GM12864 (cell line): ENCODE data around the gene RASL10A.

Source experiments
- DNase-seq: peaks from one replicate; pipeline ENCODE4 v3.0.0-alpha.2; 2011; ENCODE audit warnings: low read depth
- H3K4me3 ChIP-seq: 2 replicates; pipeline ENCODE4 v1.5.1; 2011; ENCODE audit warnings: mild to moderate bottlenecking, low read depth, low read length, control low read depth
- CTCF ChIP-seq: IDR thresholded peaks from 2 replicates; pipeline ENCODE4 v1.5.1; 2011; ENCODE audit warnings: low read depth, mild to moderate bottlenecking, moderate library complexity, low read length, control low read depth, inconsistent platforms; ENCODE audit errors: missing control alignments

RASL10A gene

GRCh38 chr22:29334148-29334547 is 18.7 kb upstream of the RASL10A start:
- no peak for TF ChIP-seq CTCF
- DNase-seq, result no peak
- H3K4me3 ChIP-seq, result no peak overlapping the region

- H3K4me3 ChIP-seq, result no peak overlapping the region
- DNase-seq, result no peak
- TF ChIP-seq CTCF, result no peak
These were observed 17.5 kb upstream of the RASL10A start for GRCh38 chr22:29332886-29333496.

DNA sequence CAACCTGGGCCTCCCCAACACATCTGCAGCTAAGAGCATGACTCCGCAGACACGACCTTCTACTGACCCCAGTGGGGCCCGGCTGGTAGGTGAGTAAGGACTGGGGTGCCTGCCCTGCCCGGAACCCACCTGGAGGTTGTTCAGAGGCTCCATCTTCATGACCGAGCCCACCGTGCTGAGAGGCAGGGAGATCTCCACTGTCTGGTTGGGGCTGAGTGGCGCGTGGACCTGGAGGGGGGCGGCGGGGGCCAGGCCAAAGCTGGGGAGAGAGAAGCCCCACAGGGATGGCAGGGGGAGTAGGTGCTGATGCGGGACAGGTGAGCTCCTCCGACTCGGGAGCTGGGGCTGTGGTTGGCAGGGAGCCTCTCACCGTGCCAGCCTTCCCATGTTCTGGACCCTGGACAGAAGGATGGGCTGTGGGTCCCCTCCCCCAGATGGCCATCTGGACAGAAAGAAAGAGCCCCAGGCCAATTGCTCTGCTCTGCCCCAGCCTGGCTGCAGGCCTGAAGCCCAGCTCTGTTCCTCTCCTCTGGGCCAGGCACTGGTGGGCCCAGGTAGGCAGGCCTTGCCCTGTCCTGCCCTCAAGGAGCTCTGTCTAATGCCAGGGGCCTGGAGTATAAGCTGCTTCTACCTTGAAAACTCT is 16.3 kb upstream of the RASL10A start:
- no peak overlapping the region for H3K4me3 ChIP-seq
- no peak for TF ChIP-seq CTCF
- DNase-seq, result no peak

GRCh38 chr22:29331213-29331612 is 15.7 kb upstream of the RASL10A start:
- no peak overlapping the region for H3K4me3 ChIP-seq
- no peak for DNase-seq
- no peak for TF ChIP-seq CTCF

- no peak overlapping the region for H3K4me3 ChIP-seq
- no peak for DNase-seq
- TF ChIP-seq CTCF, result no peak
These were observed 15.3 kb upstream of the RASL10A start for GRCh38 chr22:29330753-29331152.

DNA sequence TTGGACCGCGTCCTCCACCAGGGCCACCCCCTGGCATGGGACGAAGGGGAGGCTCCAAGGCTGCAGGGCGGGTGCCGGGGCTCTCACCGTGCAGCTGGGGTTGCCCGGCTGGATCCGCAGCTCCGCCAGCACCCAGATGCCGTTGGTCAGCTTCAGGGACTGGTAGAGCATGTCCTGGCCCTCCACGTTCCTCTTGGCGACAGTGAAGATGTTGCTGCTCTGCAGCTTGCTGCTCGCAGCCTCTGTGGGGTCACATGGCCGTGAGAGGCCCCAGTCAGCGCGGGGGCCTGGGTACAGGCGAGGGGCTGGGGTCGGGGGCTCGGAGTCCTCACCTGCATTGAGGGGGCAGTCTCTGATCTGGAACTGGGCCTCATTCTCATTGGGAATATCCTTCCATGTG is 14.8 kb upstream of the RASL10A start:
- TF ChIP-seq CTCF, result no peak
- no peak for DNase-seq
- H3K4me3 ChIP-seq, result no peak overlapping the region

GRCh38 chr22:29329581-29329980 is 14.1 kb upstream of the RASL10A start:
- TF ChIP-seq CTCF, result no peak
- DNase-seq, result no peak
- H3K4me3 ChIP-seq, result no peak overlapping the region
